Bronchial epithelial cell (primary cell): ENCODE measurements around the gene RBM7. TPM values are rescaled to one million over a fixed set of nuclear protein-coding genes. Genes with fewer than 3 reads are reported as not detected.

ENCODE experiments used
- DNase-seq: peaks from one replicate; pipeline ENCODE4 v3.0.0-alpha.2; 2010; ENCODE audit warnings: low read depth
- FAIRE-seq: peaks from 2 replicates; lab custom pipeline; 2011; peaks lifted over from hg19 to GRCh38; lab: Jason Lieb, UNC
- H3K27me3 ChIP-seq: 2 replicates; pipeline ENCODE4 v1.5.1; 2011; ENCODE audit warnings: low read length; ENCODE audit not compliant: control insufficient read depth, insufficient read depth
- H3K36me3 ChIP-seq: 2 replicates; pipeline ENCODE4 v1.5.1; 2011; ENCODE audit warnings: low read length; ENCODE audit not compliant: control insufficient read depth, insufficient read depth
- H3K4me3 ChIP-seq: 2 replicates; pipeline ENCODE4 v1.5.1; 2011; ENCODE audit warnings: mild to moderate bottlenecking, low read depth, low read length, control low read depth
- total RNA-seq: library from RNA; depleted of rRNA; stranded (reverse); fragments of >200 nt; gene quantifications from 2 replicates; pipeline ENCODE4 v1.2.1, GENCODE V29; 2014
- TF ChIP-seq, protein P1 (sequence below): IDR thresholded peaks from 2 replicates; pipeline ENCODE4 v1.5.1; 2011; ENCODE audit warnings: mild to moderate bottlenecking, moderate library complexity, low read length, control low read depth, inconsistent platforms; ENCODE audit not compliant: insufficient read depth, severe bottlenecking

RBM7 gene
- total RNA-seq, 1 donor from 2014 or later, result 37.9 TPM

DNA sequence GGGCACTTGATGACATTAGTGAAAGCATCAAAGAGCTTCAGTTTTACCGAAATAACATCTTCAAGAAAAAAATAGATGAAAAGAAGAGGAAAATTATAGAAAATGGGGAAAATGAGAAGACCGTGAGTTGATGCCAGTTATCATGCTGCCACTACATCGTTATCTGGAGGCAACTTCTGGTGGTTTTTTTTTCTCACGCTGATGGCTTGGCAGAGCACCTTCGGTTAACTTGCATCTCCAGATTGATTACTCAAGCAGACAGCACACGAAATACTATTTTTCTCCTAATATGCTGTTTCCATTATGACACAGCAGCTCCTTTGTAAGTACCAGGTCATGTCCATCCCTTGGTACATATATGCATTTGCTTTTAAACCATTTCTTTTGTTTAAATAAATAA lies 49.4 kb downstream of the RBM7 start:
- FAIRE-seq (no peak), DNase-seq (no peak)
- Histone ChIP-seq H3K4me3 (no peak overlapping the region), H3K27me3 (no peaks in the 10 kb centered on the region), H3K36me3 (peaks cover 5% of the 10 kb centered on the region)
- TF ChIP-seq, protein P1, sequence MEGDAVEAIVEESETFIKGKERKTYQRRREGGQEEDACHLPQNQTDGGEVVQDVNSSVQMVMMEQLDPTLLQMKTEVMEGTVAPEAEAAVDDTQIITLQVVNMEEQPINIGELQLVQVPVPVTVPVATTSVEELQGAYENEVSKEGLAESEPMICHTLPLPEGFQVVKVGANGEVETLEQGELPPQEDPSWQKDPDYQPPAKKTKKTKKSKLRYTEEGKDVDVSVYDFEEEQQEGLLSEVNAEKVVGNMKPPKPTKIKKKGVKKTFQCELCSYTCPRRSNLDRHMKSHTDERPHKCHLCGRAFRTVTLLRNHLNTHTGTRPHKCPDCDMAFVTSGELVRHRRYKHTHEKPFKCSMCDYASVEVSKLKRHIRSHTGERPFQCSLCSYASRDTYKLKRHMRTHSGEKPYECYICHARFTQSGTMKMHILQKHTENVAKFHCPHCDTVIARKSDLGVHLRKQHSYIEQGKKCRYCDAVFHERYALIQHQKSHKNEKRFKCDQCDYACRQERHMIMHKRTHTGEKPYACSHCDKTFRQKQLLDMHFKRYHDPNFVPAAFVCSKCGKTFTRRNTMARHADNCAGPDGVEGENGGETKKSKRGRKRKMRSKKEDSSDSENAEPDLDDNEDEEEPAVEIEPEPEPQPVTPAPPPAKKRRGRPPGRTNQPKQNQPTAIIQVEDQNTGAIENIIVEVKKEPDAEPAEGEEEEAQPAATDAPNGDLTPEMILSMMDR, result no peak

DNA sequence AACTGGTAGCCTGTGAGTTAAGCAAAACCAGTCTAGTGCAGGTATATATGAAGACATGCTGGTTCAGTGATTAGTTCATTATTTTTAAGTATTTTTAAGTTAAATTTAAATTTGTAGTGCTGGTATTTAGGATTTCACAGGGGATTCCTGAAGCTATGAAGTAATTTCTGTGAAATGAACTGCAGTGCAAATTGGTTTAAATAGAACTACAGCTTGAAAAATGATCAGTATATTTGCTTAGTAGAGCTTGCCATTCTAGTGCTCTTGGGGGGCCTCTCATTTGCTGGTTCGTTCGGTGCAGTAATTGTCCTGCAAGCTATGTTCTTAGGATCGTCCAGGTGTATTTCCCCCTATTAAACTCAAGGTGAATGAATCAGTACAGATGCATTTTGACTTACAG lies 51.9 kb downstream of the RBM7 start:
- H3K27me3 ChIP-seq, result no peaks in the 10 kb centered on the region
- TF ChIP-seq, protein P1, result no peak
- peaks cover 3% of the 10 kb centered on the region for H3K36me3 ChIP-seq
- no peak overlapping the region for H3K4me3 ChIP-seq
- DNase-seq (no peak), FAIRE-seq (no peak)

Other genes starting within 250 kb of the RBM7 start
- gene NNMT, start 104.3 kb upstream of the RBM7 start, total RNA-seq, result 0.38 and 11.6 TPM in 2 replicates
- 2.1 and 3.5 TPM in 2 replicates for gene C11orf71, start 155 bp upstream of the RBM7 start, total RNA-seq
- 143 and 160 TPM in 2 replicates for gene REXO2, start 38.8 kb downstream of the RBM7 start, total RNA-seq
- not detected in 2 replicates for gene NXPE1, start 159.2 kb downstream of the RBM7 start, total RNA-seq
- not detected in 2 replicates for gene NXPE4, start 195.1 kb downstream of the RBM7 start, total RNA-seq